Keratinocyte (primary cell): Measurements from ENCODE around the gene SUSD3.

Experiments
- EZH2 ChIP-seq: IDR thresholded peaks from one replicate; pipeline ENCODE4 v1.6.1; 2012; ENCODE audit warnings: inconsistent platforms, mild to moderate bottlenecking, low read length, moderate library complexity
- TF ChIP-seq, protein P1 (sequence below), 3 experiments: IDR thresholded peaks in 1 of 3; conservative IDR thresholded peaks in 1 of 3; optimal IDR thresholded peaks in 1 of 3; 2 replicates in 2 of 3; 3 replicates in 1 of 3; pipeline versions ENCODE3 to v1.5.1; 2011; ENCODE audit warnings: low read length in 3 of 3, mild to moderate bottlenecking in 3 of 3, moderate library complexity in 2 of 3, control low read depth in 1 of 3, inconsistent platforms in 1 of 3; ENCODE audit not compliant: insufficient read depth in 2 of 3; ENCODE audit errors: extremely low read depth in 1 of 3

DNA sequence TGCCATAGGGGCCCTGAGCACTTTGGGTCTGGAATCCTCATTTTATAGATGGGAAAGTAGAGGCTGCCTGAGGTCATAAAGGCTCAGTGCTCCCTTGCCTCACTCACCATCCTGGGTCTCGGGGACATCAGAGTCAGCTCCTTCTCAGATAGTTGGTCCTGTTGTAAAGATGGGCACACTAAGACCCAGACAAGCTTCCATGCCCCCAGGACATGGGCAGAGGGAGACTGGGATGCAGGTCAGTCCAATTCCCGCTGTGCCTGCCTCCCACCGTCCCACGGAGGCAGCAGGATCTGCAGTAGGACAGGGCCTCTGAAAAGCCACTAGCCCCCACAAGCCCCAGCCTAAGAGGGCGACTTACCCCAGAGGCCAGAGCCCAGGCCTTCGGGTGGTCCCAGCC, 19.0 kb upstream of the SUSD3 start:
- no peak for TF ChIP-seq EZH2
- TF ChIP-seq, protein P1, sequence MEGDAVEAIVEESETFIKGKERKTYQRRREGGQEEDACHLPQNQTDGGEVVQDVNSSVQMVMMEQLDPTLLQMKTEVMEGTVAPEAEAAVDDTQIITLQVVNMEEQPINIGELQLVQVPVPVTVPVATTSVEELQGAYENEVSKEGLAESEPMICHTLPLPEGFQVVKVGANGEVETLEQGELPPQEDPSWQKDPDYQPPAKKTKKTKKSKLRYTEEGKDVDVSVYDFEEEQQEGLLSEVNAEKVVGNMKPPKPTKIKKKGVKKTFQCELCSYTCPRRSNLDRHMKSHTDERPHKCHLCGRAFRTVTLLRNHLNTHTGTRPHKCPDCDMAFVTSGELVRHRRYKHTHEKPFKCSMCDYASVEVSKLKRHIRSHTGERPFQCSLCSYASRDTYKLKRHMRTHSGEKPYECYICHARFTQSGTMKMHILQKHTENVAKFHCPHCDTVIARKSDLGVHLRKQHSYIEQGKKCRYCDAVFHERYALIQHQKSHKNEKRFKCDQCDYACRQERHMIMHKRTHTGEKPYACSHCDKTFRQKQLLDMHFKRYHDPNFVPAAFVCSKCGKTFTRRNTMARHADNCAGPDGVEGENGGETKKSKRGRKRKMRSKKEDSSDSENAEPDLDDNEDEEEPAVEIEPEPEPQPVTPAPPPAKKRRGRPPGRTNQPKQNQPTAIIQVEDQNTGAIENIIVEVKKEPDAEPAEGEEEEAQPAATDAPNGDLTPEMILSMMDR (optimal IDR thresholded peaks at IDR 0.05 in 1 of 3, IDR thresholded peaks at IDR 0.05 in 1 of 3, conservative IDR thresholded peaks at IDR 0.05 in 1 of 3; ENCODE audit: extremely low read depth in 1 of 3, insufficient read depth in 2 of 3, low read length in 3 of 3), result no peak
